ENCODE measurements around the gene ORAI1.

DNA sequence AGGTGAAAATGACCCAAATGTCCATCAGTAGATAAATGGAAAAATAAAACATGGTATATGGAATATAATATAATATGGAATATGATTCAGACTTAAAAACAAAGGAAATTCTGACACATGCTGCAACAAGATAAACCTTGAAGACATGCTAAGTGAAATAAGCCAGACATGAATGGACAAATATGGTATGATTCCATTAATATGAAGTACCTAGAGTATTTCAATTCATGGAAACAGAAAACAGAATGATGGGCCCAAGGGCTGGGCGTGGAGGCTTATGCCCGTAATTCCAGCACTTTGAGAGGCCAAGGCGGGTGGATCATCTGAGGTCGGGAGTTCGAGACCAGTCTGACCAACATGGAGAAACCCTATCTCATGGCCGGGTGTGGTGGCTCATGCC, 22.7 kb upstream of the ORAI1 start:
- TF ChIP-seq CTCF (IDR thresholded peaks at IDR 0.05) (no peak), ZFX (IDR thresholded peaks at IDR 0.05; ENCODE audit: borderline replicate concordance) (no peak)
